Vagina (tissue), 2 donors: ENCODE results near the gene EPB41L3.

Experiments
- POLR2A ChIP-seq, 2 donors: fragments of 450-650 bp; IDR thresholded peaks; one replicate each; pipeline ENCODE4 v1.6.1; 2017; ENCODE audit warnings: antibody characterized with exemption in 2 of 2, mild to moderate bottlenecking in 2 of 2, moderate library complexity in 2 of 2
- POLR2AphosphoS5 ChIP-seq, 2 donors: sonication (generic); formaldehyde crosslinking; IDR thresholded peaks; one replicate each; pipeline ENCODE4 v1.9.0; 2017; ENCODE audit warnings: antibody characterized with exemption in 2 of 2, mild to moderate bottlenecking in 2 of 2, low read depth in 1 of 2; ENCODE audit not compliant: insufficient read depth in 1 of 2
- TF ChIP-seq, protein P1 (sequence below), 3 experiments: fragments of 450-650 bp in 2 of 3; fragments of 200-600 bp in 1 of 3; sonication (generic) in 1 of 3; IDR thresholded peaks; one replicate each; pipeline ENCODE4 v1.5.1; 2017 to 2019; ENCODE audit warnings: antibody characterized with exemption in 3 of 3, mild to moderate bottlenecking in 2 of 3, moderate library complexity in 2 of 3

DNA sequence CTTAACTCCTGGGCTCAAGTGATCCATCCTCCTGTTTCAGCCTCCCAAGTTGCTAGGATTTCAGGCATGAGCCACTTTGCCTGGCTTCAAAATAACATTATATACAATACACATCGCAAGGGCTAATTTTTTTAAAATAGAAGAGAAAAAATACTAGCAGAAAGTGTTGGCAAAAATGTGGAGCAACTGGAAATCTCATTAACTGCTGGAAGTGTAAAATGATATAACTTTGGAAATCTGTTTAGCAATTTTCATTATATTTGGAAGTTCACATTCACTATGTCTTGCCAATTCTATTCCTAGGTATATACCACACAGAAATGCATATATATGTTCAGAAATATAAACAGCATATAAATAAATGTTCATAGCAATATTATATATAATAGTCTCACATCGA lies 193.2 kb downstream of the EPB41L3 start:
- TF ChIP-seq, protein P1, sequence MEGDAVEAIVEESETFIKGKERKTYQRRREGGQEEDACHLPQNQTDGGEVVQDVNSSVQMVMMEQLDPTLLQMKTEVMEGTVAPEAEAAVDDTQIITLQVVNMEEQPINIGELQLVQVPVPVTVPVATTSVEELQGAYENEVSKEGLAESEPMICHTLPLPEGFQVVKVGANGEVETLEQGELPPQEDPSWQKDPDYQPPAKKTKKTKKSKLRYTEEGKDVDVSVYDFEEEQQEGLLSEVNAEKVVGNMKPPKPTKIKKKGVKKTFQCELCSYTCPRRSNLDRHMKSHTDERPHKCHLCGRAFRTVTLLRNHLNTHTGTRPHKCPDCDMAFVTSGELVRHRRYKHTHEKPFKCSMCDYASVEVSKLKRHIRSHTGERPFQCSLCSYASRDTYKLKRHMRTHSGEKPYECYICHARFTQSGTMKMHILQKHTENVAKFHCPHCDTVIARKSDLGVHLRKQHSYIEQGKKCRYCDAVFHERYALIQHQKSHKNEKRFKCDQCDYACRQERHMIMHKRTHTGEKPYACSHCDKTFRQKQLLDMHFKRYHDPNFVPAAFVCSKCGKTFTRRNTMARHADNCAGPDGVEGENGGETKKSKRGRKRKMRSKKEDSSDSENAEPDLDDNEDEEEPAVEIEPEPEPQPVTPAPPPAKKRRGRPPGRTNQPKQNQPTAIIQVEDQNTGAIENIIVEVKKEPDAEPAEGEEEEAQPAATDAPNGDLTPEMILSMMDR (IDR thresholded peaks at IDR 0.05), result no peak
- TF ChIP-seq POLR2A (IDR thresholded peaks at IDR 0.05) (no peak), POLR2AphosphoS5 (IDR thresholded peaks at IDR 0.05; ENCODE audit: insufficient read depth in 1 of 2, low read depth in 1 of 2) (no peak)
